ENCODE results near the gene CCL4. TPM values are rescaled to one million over a fixed set of nuclear protein-coding genes. Genes with fewer than 3 reads are reported as not detected.
"Not testable (repeated sequence)": the region's sequence is repeated elsewhere in the genome, so short reads cannot be mapped to it uniquely, and the experiment has no call there.

CCL4 gene
- polyA plus RNA-seq (2012; ENCODE audit: insufficient read length, low read depth) = not detected

DNA sequence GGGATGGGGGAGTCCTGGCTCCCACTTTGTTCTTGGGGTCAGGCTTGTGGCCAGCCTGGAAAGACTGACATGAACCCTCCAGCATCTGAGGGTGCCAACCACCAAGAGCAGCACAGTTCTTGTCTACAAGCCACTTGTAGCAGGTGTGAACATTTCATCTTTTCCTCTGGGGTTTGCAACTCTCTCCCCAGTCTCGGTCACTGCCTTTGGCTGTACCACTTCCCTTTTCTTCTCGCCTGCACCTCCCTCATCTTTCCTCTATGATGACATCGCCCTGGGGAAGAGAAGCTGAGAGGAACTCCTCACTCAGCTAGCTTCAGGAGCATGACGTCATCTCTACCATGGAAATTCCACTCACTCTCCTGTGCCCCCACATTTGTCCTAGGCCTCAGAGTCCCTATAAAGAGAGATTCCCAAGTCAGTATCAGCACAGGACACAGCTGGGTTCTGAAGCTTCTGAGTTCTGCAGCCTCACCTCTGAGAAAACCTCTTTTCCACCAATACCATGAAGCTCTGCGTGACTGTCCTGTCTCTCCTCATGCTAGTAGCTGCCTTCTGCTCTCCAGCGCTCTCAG lies at the start of gene CCL4:
Gene CCL4 (plus strand): TSS at position 427 of the 575 bp plus-strand sequence. CDS start 79 bp downstream, at position 506.
- TF ChIP-seq SIN3A (IDR thresholded peaks at IDR 0.05; ENCODE audit: borderline replicate concordance, insufficient read depth, low read length); FOXP2 (optimal IDR thresholded peaks at IDR 0.05; ENCODE audit: borderline replicate concordance, extremely low read depth, extremely low read length, insufficient read depth): not testable (repeated sequence)
- TF ChIP-seq, protein P1, sequence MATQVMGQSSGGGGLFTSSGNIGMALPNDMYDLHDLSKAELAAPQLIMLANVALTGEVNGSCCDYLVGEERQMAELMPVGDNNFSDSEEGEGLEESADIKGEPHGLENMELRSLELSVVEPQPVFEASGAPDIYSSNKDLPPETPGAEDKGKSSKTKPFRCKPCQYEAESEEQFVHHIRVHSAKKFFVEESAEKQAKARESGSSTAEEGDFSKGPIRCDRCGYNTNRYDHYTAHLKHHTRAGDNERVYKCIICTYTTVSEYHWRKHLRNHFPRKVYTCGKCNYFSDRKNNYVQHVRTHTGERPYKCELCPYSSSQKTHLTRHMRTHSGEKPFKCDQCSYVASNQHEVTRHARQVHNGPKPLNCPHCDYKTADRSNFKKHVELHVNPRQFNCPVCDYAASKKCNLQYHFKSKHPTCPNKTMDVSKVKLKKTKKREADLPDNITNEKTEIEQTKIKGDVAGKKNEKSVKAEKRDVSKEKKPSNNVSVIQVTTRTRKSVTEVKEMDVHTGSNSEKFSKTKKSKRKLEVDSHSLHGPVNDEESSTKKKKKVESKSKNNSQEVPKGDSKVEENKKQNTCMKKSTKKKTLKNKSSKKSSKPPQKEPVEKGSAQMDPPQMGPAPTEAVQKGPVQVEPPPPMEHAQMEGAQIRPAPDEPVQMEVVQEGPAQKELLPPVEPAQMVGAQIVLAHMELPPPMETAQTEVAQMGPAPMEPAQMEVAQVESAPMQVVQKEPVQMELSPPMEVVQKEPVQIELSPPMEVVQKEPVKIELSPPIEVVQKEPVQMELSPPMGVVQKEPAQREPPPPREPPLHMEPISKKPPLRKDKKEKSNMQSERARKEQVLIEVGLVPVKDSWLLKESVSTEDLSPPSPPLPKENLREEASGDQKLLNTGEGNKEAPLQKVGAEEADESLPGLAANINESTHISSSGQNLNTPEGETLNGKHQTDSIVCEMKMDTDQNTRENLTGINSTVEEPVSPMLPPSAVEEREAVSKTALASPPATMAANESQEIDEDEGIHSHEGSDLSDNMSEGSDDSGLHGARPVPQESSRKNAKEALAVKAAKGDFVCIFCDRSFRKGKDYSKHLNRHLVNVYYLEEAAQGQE (IDR thresholded peaks at IDR 0.05; ENCODE audit: insufficient read depth in 1 of 2, low read depth in 2 of 2, low read length in 2 of 2) = not testable (repeated sequence)

DNA sequence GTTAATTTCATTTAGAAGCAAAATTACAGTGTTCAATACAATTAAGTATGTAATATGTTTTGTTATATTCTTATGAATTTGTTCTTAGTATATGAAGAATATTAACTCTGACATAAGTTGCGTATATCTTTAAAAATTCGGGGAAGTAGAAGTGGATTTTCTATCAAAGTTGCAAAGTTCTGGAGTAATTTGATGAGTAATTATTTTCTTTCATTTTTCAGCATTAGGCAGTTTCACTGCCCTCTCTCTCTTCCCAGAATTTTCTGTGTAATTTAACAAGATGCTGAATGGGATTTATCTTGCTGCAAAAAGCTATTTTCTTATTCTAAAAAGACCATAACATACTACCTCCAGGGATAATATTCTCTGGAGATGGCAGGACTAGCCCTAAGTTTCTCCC lies 48.5 kb upstream of the CCL4 start:
- TF ChIP-seq SIN3A (IDR thresholded peaks at IDR 0.05; ENCODE audit: borderline replicate concordance, insufficient read depth, low read length) (no peak), FOXP2 (optimal IDR thresholded peaks at IDR 0.05; ENCODE audit: borderline replicate concordance, extremely low read depth, extremely low read length, insufficient read depth) (no peak), TAF1 (IDR thresholded peaks at IDR 0.05; ENCODE audit: borderline replicate concordance, insufficient read depth, low read length) (no peak), POLR2AphosphoS5 (IDR thresholded peaks at IDR 0.05; ENCODE audit: low read depth, low read length) (no peak)
- TF ChIP-seq, protein P1 (IDR thresholded peaks at IDR 0.05; ENCODE audit: insufficient read depth in 1 of 2, low read depth in 2 of 2, low read length in 2 of 2) = no peak

DNA sequence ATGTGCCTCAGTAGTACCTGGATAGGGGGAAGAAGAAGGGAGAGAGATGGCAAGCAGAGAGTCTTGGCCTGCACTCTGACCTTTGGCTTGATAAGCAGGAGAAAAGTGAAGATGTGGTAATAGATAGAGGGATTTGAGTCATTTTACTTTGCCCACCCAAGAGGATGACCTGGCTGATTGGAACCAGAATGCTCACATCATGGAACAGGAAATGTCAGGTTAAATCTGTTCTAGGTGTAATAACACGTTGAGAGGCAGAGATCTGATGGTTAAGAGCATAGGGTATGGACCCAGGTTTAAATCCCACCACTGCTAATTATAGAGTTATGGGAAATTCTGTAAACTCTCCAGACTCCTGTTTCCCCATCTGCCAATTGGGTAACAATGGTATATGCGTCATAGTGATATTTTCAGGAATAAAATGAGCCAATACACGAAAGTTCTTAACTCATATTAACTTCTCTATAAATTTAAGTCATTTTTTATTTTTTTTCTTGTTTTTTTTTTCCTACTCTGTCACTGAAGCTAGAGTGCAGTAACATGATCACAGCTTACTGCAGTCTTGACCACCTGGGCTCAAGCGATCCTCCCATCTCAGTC lies 47.6 kb upstream of the CCL4 start:
- TF ChIP-seq, protein P1 (IDR thresholded peaks at IDR 0.05; ENCODE audit: insufficient read depth in 1 of 2, low read depth in 2 of 2, low read length in 2 of 2) = no peak
- no peak for TF ChIP-seq SIN3A (IDR thresholded peaks at IDR 0.05; ENCODE audit: borderline replicate concordance, insufficient read depth, low read length)
- TF ChIP-seq TAF1 (IDR thresholded peaks at IDR 0.05; ENCODE audit: borderline replicate concordance, insufficient read depth, low read length) = no peak
- TF ChIP-seq FOXP2 (optimal IDR thresholded peaks at IDR 0.05; ENCODE audit: borderline replicate concordance, extremely low read depth, extremely low read length, insufficient read depth) = no peak
- TF ChIP-seq POLR2AphosphoS5 (IDR thresholded peaks at IDR 0.05; ENCODE audit: low read depth, low read length) = no peak

DNA sequence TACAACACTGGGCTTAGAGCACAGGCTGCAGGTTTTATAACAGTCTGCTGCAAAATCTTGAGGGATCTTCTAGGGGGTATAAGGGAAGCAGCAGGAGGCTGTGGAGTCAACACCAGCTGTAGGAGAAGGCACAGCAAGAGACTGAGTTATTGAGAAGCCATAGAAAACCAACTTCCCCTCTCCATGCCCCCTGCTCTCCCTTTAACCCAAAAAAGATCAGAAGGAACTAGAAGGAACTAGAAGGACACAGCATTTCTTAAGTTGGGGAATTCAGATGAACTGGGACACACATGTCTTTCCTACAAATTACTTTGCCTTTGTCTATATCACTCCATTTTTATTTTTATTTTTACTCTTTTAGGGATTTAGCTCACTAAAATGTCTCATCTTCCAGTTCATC lies 45.7 kb upstream of the CCL4 start:
- TF ChIP-seq SIN3A (IDR thresholded peaks at IDR 0.05; ENCODE audit: borderline replicate concordance, insufficient read depth, low read length) = no peak
- TF ChIP-seq TAF1 (IDR thresholded peaks at IDR 0.05; ENCODE audit: borderline replicate concordance, insufficient read depth, low read length) = no peak
- TF ChIP-seq POLR2AphosphoS5 (IDR thresholded peaks at IDR 0.05; ENCODE audit: low read depth, low read length) = no peak
- TF ChIP-seq FOXP2 (optimal IDR thresholded peaks at IDR 0.05; ENCODE audit: borderline replicate concordance, extremely low read depth, extremely low read length, insufficient read depth) = no peak
- TF ChIP-seq, protein P1 (IDR thresholded peaks at IDR 0.05; ENCODE audit: insufficient read depth in 1 of 2, low read depth in 2 of 2, low read length in 2 of 2) = no peak

Data from PFSK-1 (cell line).